ENCODE results near the gene ANAPC2. TPM values are rescaled to one million over a fixed set of nuclear protein-coding genes. Genes with fewer than 3 reads are reported as not detected.

Gene ANAPC2
- total RNA-seq, 1 donor from 2014 or later = 58.2 TPM

- H3K4me1 ChIP-seq = peaks cover 43% of the 10 kb centered on the region
- no peak overlapping the region for H3K27ac ChIP-seq
- H3K9me3 ChIP-seq = no peaks in the 10 kb centered on the region
- H3K27me3 ChIP-seq (ENCODE audit: low read depth) = peaks cover 99% of the 10 kb centered on the region
- DNase-seq = no peak
- intact Hi-C loops (cut with DNase I) = no loop called here
- no peak overlapping the region for H3K4me3 ChIP-seq
- H3K36me3 ChIP-seq = no peaks in the 10 kb centered on the region
- TF ChIP-seq CTCF (IDR thresholded peaks at IDR 0.05) = no peak
- no peak for ATAC-seq
Observed at GRCh38 chr9:137165250-137165836, 23.0 kb downstream of the ANAPC2 start.

- Histone ChIP-seq H3K27ac (no peak overlapping the region), H3K27me3 (ENCODE audit: low read depth) (peaks cover 99% of the 10 kb centered on the region), H3K4me3 (no peak overlapping the region), H3K4me1 (peaks cover 38% of the 10 kb centered on the region), H3K36me3 (no peaks in the 10 kb centered on the region), H3K9me3 (no peaks in the 10 kb centered on the region)
- intact Hi-C loops (cut with DNase I) = no loop called here
- ATAC-seq (no peak), DNase-seq (no peak)
- TF ChIP-seq CTCF (IDR thresholded peaks at IDR 0.05) = no peak
Observed at GRCh38 chr9:137164370-137165249, 23.8 kb downstream of the ANAPC2 start.

- Histone ChIP-seq H3K9me3 (no peaks in the 10 kb centered on the region), H3K27me3 (ENCODE audit: low read depth) (peaks cover 99% of the 10 kb centered on the region), H3K4me3 (no peak overlapping the region), H3K4me1 (peaks cover 30% of the 10 kb centered on the region), H3K36me3 (no peaks in the 10 kb centered on the region), H3K27ac (no peak overlapping the region)
- TF ChIP-seq CTCF (IDR thresholded peaks at IDR 0.05) = no peak
- DNase-seq = no peak
- intact Hi-C loops (cut with DNase I) = no loop called here
- no peak for ATAC-seq
Observed at GRCh38 chr9:137163805-137164204, 24.6 kb downstream of the ANAPC2 start.

- Histone ChIP-seq H3K4me1 (peaks cover 28% of the 10 kb centered on the region), H3K4me3 (peak overlapping the region; percentile 43), H3K36me3 (no peaks in the 10 kb centered on the region), H3K27ac (no peak overlapping the region), H3K9me3 (no peaks in the 10 kb centered on the region), H3K27me3 (ENCODE audit: low read depth) (peaks cover 99% of the 10 kb centered on the region)
- DNase-seq (no peak), ATAC-seq (peak; percentile 11 to 41)
- intact Hi-C loops (cut with DNase I) = no loop called here
- TF ChIP-seq CTCF (IDR thresholded peaks at IDR 0.05) = no peak
Observed at GRCh38 chr9:137163365-137163715, 25.0 kb downstream of the ANAPC2 start.

- H3K36me3 ChIP-seq = no peaks in the 10 kb centered on the region
- H3K9me3 ChIP-seq = no peaks in the 10 kb centered on the region
- peaks cover 99% of the 10 kb centered on the region for H3K27me3 ChIP-seq (ENCODE audit: low read depth)
- ATAC-seq (peak; percentile 34 to 76), DNase-seq (no peak)
- H3K27ac ChIP-seq = no peak overlapping the region
- peak; percentile 14 for TF ChIP-seq CTCF (IDR thresholded peaks at IDR 0.05)
- peaks cover 22% of the 10 kb centered on the region for H3K4me1 ChIP-seq
- intact Hi-C loops (cut with DNase I) = no loop called here
- peak overlapping the region; percentile 43 for H3K4me3 ChIP-seq
Observed at GRCh38 chr9:137162505-137163364, 25.6 kb downstream of the ANAPC2 start.
